Skin epidermis (tissue), 12 donors: Measurements from ENCODE around the gene TP73.

Source experiments
- H3K27ac ChIP-seq, 21 experiments: fragments of 200-600 bp; sonication (generic) in 11 of 21; one replicate each; pipeline ENCODE4 v1.5.0; 2020; ENCODE audit warnings: mild to moderate bottlenecking in 3 of 21, inconsistent platforms in 2 of 21, moderate library complexity in 2 of 21
- H3K4me3 ChIP-seq, 7 experiments: fragments of 200-600 bp; sonication (generic) in 2 of 7; one replicate each; pipeline ENCODE4 v1.5.0; 2020; ENCODE audit warnings: inconsistent platforms in 2 of 7, mild to moderate bottlenecking in 2 of 7, moderate library complexity in 1 of 7

The TP73 gene

DNA sequence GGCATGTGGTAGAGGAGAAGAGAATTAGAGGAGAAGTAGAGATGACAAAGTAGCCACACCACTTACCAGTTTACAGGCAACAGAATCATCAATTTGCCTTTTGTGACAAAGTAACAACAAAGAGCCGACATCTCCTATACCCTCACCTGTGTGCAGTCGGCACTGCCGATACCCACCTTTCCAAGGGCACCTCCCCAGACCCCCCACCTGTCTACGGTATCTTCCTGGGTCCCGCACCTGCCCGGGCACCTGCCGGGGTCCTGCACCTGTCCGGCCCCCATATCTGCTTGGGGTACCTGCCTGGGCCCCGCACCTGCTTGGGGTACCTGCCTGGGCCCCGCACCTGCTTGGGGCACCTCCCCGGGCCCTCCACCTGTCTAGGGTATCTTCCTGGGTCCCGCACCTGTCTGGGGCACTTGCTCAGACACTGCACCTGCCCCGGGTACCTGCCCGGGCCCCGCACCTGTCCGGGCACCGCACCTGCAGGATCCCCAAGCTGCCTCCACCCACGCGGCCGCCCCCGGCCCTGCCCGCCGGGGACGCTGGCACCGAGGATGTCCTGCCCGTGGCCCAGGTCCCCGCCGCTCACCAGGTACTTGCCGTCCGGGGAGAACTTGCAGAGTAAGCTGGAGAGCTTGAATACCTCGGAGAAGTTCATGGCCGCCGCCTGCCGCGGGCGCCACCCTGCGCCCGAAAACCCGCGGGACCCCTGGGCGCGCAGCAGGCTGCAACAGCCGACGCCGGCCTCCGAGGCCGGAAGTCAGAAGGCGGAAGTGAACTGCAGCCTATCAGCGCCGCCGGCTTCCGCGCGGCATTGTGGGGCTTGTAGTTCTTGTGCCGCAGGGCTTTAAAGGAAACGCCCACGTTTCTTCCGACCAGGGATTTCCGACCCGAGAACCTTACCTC, 2.7 kb upstream of the TP73 start, which contains the start of gene WRAP73:
Gene WRAP73, minus strand, starts transcription at position 762 of the 906 bp plus-strand sequence. Its CDS starts 104 bp downstream, at position 658.
- Histone ChIP-seq H3K27ac (peak within 1 kb of the TSS in 20 of 21 experiments; percentile 16 to 87 (median 73)), H3K4me3 (peak within 1 kb of the TSS; percentile 59 to 99 (median 90))

GRCh38 chr1:3650248-3651025, 1.9 kb upstream of the TP73 start:
- H3K4me3 ChIP-seq = peak overlapping the region in 4 of 7 experiments; percentile 90 to 99 (median 94)

DNA sequence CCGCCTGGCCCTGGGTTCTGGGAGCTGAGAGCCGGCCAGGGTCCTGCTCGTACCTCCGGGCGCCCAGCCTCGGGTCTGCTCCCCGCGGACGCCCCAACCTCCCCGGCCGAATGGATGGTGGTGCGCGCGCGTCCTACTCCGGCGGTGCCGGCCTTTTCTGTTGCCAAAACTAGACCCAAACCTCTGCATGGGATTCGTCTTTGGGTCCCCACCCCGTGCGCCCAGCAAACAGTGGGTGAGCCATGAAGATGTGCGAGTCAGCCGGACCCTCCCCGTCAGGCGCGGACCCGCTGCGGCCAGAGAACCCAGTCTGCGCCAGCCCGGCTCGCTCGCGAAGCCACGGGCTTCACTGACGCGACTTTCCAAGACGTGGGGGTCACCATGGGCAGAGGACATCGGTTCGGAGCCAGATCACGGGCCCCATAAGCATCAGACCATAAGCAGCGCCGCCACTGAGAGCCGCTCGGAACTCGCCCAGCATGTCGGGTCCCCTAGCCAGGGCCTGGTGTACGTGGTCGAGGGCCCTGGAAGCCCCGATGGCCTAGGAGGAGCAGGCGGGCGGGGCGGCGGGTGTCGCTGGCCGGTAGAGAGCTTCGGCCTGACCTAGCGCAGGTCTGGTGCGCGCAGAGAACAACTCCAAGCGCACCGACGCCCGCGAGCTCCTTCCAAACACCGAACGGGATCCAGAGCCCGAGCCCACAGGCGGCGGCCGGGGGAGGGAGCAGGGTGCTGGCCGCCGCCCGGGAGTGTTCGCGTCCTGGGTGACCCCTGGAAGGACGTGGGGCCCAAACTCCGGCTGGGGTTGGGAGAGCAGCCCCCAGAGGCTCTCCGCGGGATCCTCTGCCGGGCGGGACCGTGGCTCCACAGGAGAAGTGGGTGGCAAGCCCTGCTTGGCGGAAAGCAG, 1.0 kb upstream of the TP73 start:
- Histone ChIP-seq H3K27ac (no peak overlapping the region), H3K4me3 (peak overlapping the region in 4 of 7 experiments; percentile 14 to 48 (median 37))

More at GRCh38 chr1:3650248-3651025, 1.9 kb upstream of the TP73 start:
- H3K27ac ChIP-seq = peak overlapping the region in 1 of 21 experiments; percentile 81

DNA sequence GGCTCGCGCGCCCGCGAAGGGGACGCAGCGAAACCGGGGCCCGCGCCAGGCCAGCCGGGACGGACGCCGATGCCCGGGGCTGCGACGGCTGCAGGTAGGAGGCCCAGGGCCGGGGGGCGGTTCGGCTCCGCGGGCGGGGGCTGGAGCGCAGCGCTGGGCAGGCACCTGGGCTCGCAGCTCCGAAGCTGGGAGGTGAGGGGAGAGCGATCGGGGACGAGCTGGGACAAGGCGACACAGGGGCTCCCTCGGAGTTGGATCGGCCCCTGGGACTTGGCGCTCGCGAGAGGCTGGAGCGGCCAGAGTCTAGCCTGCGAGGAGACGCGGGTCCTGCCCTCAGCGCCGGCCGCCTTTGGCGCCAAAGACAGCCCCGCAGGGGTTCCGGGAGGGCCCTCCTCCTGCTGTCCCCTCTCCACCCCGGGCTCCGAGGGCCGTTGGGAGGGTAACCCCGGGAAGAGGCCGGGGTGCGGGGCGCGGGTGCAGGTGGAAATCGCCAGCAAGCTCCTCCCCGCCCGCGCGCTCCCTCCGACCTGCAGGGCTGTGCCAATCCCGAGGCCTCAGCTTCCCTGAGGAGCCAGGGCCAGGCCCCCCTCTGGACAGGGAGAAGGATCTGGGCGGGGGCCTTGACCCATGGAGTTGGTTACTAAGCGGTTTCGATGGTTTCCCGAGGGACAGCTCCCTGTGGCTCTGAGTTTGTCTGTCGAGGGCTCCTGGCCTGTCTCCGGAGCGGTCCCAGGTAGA, 401 bp downstream of the TP73 start:
- H3K27ac ChIP-seq = no peak overlapping the region
- H3K4me3 ChIP-seq = peak overlapping the region; percentile 10 to 48 (median 26)

DNA sequence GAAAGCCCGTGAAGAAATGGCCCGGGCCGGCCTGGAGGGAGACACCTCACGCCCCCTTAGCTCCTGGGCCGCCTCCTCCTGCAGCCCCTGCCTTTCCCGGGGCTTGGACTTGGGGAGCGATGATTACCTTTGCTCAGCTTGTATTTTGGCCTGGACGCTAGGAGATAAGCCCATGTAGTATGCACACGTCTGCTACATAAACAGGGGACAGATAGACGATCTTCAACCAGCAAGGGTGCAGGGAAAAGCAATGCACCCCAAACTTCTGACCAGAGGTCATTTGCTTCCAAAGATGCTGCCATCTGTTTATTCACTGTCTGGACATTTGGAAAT, 936 bp downstream of the TP73 start:
- Histone ChIP-seq H3K4me3 (peak overlapping the region in 4 of 7 experiments; percentile 22 to 48 (median 28)), H3K27ac (no peak overlapping the region)

DNA sequence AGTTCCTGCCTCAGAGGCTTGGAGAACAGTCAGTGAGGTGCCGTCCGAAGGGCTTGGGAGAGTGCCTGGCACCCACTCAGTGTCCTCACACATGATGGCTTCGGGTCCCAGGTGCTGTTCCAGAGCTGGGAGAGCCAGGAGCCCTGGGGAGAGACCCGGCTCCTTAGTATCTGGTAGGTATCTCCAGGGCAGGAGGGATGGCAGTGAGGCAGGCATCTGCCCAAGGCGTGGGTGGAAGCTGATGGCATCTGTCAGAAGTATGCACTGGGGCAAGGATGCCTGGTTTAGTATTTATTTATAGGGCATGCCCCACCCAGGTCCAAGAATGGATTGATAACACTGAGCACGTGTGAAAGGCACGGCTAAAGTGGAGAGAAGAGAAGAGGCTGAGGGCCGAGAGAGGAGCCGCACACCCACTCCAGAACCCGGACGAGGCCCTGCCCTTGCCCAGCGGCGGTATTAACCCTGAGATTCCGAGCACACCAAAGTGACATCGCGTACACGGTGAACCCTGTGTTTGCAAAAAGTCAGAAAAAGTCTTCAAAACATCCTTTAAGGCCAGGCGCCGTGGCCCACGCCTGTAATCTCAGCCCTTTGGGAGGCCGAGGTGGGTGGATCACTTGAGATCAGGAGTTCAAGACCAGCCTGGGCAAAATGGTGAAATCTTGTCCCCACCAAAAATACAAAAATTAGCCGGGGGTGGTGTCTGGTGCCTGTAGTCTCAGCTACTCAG, 2.4 kb downstream of the TP73 start:
- no peak overlapping the region for H3K27ac ChIP-seq
- no peak overlapping the region for H3K4me3 ChIP-seq

DNA sequence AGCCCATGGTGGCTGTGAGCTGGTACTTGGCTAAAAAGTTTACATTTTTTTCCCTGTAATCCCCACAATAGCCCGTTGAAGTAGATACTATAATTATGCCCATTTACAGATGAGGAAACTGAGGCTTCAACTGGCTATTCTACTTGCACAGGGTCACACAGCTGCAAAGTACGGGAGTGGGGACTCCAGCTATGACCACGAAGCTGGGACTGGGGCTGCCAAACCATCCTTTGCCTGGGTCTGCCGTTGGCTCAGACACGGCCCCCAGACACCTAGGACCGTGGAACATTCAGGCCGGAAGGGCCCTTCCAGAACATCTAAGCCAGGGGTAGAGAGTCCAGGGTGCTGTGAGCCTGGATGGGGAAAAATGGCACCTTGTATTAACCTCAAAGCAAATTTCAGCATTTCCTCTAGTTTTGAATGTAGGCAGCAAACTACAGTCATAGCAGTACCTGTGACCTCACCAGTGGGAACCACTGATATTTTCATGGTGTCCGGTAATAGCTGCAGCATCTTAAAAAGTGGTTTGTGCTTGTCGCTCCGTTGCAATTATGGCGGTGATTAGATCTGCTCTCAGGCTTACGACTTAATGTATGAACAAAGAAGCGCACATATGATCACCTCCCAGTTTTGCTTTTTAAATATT, 4.3 kb downstream of the TP73 start:
- Histone ChIP-seq H3K4me3 (no peak overlapping the region), H3K27ac (no peak overlapping the region)

DNA sequence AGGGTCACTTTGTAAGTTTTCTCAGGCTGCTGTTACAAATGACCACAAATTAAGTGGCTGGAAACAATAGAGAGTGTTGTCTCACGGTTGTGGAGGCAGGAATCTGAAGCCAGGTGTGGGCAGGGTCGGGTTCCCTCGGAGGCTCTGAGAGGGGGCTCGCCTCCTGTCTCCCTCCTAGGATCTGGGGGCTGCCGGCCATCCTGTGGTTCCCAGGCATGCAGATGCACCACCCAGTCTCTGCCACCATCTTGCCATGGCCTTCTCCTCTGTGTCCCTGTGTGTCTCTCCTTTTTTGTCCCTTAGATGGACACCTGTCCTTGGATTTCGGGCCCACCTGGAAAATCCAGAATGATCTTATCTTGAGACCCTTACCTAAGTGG, 4.8 kb downstream of the TP73 start:
- no peak overlapping the region for H3K4me3 ChIP-seq
- no peak overlapping the region for H3K27ac ChIP-seq

DNA sequence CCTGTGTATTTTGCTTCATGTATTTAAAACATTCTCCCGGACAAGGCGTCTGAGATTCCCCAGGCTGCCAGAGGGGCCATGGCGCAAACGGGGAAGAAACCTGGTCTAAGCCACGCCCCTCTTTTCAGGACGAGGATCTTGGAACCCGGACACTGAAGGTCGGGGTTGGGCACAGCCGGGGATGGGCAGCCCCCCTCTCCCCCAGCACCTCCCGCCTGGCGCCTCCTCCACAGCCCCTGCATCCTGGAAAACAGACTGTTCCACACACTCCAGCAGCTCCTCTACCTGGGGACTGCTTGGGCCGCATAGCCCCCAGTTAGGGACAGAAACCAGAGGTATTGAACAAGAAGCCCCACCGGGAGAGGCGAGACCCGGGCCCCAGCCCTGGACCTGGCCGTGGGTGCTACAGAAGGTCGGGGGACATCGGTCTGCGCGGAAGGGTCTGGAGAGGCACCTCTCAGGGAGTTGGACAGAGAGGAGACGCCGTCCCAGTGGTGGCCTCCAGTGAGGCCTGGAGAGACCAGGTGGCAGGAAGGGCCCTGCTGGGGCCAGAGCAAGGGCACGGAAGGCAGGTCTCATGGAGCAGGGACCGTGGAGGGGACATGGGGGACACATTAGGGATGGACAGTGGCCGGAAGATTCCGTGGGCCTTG, 5.4 kb downstream of the TP73 start:
- H3K27ac ChIP-seq = no peak overlapping the region
- H3K4me3 ChIP-seq = no peak overlapping the region

DNA sequence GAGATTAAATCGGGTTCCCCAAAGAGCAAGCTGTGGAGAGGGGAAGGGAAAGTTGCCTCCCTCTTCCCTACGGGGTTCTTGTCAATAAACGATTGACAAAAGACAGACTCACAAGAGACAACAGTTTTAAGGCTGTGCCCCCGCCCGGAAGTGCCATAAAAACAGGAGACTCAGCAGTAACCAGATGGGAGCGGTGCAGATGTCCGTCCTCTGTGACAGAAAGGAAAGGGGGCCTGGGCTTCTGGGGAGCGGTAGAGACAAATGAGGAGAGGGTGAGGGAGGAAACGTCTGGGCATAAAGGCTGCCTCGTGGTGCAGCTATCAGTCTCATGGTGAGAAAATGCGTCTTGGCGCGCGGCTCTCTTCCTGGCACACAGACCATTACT, 5.9 kb downstream of the TP73 start:
- no peak overlapping the region for H3K27ac ChIP-seq

GRCh38 chr1:3659093-3659492, 6.8 kb downstream of the TP73 start:
- Histone ChIP-seq H3K4me3 (no peak overlapping the region), H3K27ac (no peak overlapping the region)

More for the DNA sequence above, 5.9 kb downstream of the TP73 start:
- no peak overlapping the region for H3K4me3 ChIP-seq

DNA sequence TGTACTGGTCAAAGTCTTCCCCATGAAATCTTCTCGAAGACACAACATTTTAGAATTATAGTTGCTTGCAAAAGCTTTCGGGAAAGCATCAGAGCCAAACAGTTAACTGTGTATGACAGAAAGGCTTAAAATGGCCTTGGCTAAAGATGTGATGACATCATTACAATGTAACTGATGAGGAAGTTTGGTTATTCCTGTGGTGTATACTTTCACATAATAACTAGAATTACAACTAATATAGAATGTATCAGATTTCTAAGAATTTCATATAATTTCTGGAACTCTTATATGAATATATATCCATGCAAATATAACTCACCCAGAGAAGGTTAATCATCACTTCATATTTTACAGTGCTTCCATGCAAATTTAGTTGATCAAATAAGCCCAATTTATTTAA, 8.4 kb downstream of the TP73 start:
- Histone ChIP-seq H3K4me3 (no peak overlapping the region), H3K27ac (no peak overlapping the region)

DNA sequence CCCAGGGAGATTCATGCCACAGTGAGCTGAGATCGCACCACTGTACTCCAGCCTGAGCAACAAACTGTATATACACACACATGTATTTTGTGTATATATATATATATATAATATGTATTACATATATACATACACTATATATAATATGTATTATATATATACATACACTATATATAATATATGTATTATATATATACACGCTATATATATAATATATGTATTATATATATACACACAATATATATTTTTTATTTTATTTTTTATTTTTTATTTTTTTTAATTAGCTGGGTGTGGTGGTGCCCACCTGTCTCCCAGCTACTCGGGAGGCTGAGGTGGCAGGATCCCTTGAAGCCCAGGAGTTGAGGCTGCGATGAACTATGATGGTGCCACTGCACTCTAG, 9.3 kb downstream of the TP73 start:
- no peak overlapping the region for H3K27ac ChIP-seq
- H3K4me3 ChIP-seq = no peak overlapping the region

DNA sequence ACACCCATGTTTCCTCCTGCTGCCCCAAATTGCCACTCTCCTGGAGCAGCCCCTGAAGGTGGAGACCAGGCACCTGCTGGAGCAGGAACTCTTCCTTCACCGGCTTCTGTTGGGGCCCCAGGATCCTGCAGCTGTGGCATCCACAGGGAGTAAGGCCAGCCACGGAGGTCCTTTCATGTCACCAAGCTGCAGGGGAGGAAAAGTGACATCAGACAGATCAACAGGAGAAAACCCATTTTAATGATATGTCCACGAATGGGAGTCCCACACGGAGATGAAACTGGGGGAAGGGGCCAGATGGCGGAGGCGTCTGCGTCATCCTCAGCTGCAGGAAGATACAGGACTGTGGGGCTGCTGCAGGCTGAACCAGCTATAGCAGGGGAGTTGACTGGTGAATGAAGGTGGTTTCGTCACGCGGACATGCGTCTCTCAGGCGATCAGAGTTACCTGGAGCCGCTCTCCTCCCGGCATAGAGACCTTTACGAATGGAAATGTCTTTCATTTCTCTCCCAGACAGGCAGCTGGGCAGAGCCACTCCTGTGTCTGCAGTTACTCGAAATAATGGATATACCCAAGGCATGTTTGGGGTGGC, 9.9 kb downstream of the TP73 start:
- H3K27ac ChIP-seq = no peak overlapping the region
- H3K4me3 ChIP-seq = no peak overlapping the region

DNA sequence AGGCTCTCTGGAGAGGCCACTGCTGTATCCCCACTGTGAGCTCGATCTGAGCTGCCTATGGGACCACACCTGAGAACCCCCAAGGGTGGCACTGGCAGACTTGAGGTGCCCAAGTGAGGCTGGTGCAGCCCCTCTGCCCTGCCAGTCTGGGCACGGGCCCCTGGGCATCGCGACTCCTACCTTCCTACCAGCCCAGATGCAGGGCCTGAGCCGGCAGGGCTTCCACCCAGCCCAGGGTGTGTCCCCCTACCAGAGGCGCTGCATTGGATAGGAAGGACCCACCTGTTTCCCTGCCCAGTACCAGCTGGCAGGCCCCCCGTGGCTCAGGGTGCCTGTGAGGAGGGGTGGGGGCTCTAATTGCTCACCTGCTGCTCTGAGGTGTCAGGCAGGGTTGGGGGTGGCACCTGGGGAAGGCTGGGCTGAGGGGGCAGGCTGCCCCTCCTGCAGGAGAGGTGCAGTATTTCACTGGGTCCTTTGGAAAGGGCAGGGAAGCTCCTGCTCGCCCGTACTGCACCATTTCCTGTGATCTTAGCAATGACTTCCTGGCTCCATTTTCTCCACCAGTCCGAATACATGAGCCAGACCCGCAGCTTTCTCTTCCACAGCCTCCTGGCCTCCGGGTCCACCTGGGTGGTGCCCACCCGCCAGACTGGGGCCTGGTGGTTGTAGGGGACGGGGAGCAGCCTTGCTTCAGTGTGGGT, 11.8 kb downstream of the TP73 start:
- no peak overlapping the region for H3K27ac ChIP-seq
- H3K4me3 ChIP-seq = no peak overlapping the region

DNA sequence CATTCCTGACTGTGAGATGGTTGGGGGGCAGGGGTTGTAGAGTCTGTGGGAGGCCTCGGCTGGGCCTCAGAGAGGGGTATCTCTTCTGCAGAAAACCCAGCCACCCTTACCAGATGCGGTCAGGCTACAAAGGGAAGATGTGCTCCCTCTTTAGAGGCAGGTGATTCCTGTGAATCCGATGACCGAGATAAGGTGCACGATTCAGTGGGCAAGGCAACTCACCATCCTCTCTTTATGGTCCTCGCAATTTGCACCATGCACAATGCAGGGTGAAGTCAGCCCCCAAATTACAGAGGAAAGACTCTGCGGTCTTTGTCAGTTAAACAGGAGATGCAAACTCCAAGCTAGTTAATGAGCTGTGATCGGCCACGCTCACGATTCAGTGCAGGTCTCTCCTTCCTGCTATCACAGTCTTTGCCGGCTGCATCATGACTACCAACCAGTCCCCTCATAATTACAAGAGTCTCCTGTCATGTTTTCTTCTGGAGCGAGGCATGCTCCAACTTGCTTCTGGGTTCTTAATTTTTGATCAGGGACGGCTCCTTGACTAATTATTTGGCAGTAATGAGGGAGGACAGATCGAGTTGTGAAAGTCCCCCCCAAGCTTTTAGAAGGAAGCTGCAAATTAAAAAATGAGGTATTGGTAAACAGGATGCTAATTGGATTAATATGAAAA, 12.5 kb downstream of the TP73 start:
- no peak overlapping the region for H3K4me3 ChIP-seq
- H3K27ac ChIP-seq = no peak overlapping the region
